ENCODE measurements around the gene STPG3.
A peak's percentile ranks its signal among the peaks of the same experiment; 100 is the strongest.
"Not testable (repeated sequence)": the region's sequence is repeated elsewhere in the genome, so short reads cannot be mapped to it uniquely, and the experiment has no call there.

DNA sequence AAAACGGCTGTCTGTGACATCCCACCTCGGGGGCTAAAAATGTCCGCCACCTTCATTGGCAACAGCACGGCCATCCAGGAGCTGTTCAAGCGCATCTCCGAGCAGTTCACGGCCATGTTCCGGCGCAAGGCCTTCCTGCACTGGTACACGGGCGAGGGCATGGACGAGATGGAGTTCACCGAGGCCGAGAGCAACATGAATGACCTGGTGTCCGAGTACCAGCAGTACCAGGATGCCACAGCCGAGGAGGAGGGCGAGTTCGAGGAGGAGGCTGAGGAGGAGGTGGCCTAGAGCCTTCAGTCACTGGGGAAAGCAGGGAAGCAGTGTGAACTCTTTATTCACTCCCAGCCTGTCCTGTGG, 7.8 kb upstream of the STPG3 start:
- TF ChIP-seq CTCF (IDR thresholded peaks at IDR 0.05 in 8 of 11, conservative IDR thresholded peaks at IDR 0.05 in 3 of 11); POLR2A (IDR thresholded peaks at IDR 0.05): not testable (repeated sequence)
- peak in 1 of 3 donors; percentile 62 for TF ChIP-seq POLR2AphosphoS5 (IDR thresholded peaks at IDR 0.05)

Data from spleen (tissue), 7 donors.